Naive thymus-derived CD4-positive, alpha-beta T cell (primary cell): Measurements from ENCODE around the gene GREB1L. TPM values are rescaled to one million over a fixed set of nuclear protein-coding genes. Genes with fewer than 3 reads are reported as not detected.

Experiments
- ATAC-seq: fragments of 150-1000 bp; cut with Tn5 transposase; 2 replicates; pipeline ENCODE4 v1.10.0; 2021; ENCODE audit warnings: mild to moderate bottlenecking, moderate library complexity
- CTCF ChIA-PET: fragments of 350-600 bp; sonication (Branson Sonifier 250); formaldehyde crosslinking; loops from one replicate; lab custom pipeline; 2021; ENCODE audit warnings: antibody characterized with exemption; lab: Charles Lee
- POLR2A ChIA-PET: fragments of 350-600 bp; sonication (Branson Sonifier 250); formaldehyde crosslinking; loops from one replicate; lab custom pipeline; 2021; ENCODE audit warnings: antibody characterized with exemption, inconsistent platforms; lab: Charles Lee
- DNase-seq, 9 donors: peaks; one replicate each; pipeline versions ENCODE4 v3.0.0 to v3.0.0-alpha.2; 2020 to 2022; ENCODE audit warnings: mixed read lengths in 1 of 9
- H3K27ac ChIP-seq: one replicate; pipeline ENCODE4 v1.7.0; 2013; ENCODE audit warnings: mild to moderate bottlenecking, low read depth, low read length, moderate library complexity
- H3K27me3 ChIP-seq, 2 donors: one replicate each; pipeline ENCODE4 v1.7.0; 2013; ENCODE audit warnings: low read length in 2 of 2, mild to moderate bottlenecking in 2 of 2, moderate library complexity in 2 of 2; ENCODE audit not compliant: control insufficient read depth in 2 of 2, insufficient read depth in 2 of 2
- H3K36me3 ChIP-seq, 3 experiments: 1 replicate in 2 of 3; 2 replicates in 1 of 3; pipeline ENCODE4 v1.7.0; 2013; ENCODE audit warnings: low read length in 3 of 3, mild to moderate bottlenecking in 3 of 3, moderate library complexity in 1 of 3; ENCODE audit not compliant: insufficient read depth in 3 of 3, control insufficient read depth in 2 of 3
- H3K4me1 ChIP-seq, 2 donors: one replicate each; pipeline ENCODE4 v1.7.0; 2013; ENCODE audit warnings: low read length in 2 of 2, mild to moderate bottlenecking in 2 of 2, moderate library complexity in 1 of 2; ENCODE audit not compliant: control insufficient read depth in 2 of 2, insufficient read depth in 2 of 2
- H3K4me3 ChIP-seq: 2 replicates; pipeline ENCODE4 v1.7.0; 2013; ENCODE audit warnings: mild to moderate bottlenecking, low read length
- H3K9me3 ChIP-seq, 3 experiments: 1 replicate in 2 of 3; 2 replicates in 1 of 3; pipeline ENCODE4 v1.7.0; 2013; ENCODE audit warnings: low read length in 3 of 3; ENCODE audit not compliant: control insufficient read depth in 2 of 3
- H3K27ac Mint-ChIP-seq, 9 donors: one replicate each; pipeline ENCODE4 v1.8.0; 2020 to 2022; ENCODE audit warnings: mixed read lengths in 9 of 9, mild to moderate bottlenecking in 8 of 9, moderate library complexity in 5 of 9, inconsistent platforms in 2 of 9
- H3K27me3 Mint-ChIP-seq, 5 donors: one replicate each; pipeline ENCODE4 v1.8.0; 2021 to 2022; ENCODE audit warnings: mixed read lengths in 5 of 5, mild to moderate bottlenecking in 1 of 5
- H3K36me3 Mint-ChIP-seq, 5 donors: one replicate each; pipeline ENCODE4 v1.8.0; 2020 to 2022; ENCODE audit warnings: mixed read lengths in 5 of 5, mild to moderate bottlenecking in 3 of 5, inconsistent platforms in 1 of 5
- H3K4me1 Mint-ChIP-seq, 7 donors: one replicate each; pipeline ENCODE4 v1.8.0; 2020 to 2022; ENCODE audit warnings: mixed read lengths in 7 of 7, mild to moderate bottlenecking in 3 of 7, inconsistent platforms in 1 of 7
- H3K4me3 Mint-ChIP-seq, 10 donors: one replicate each; pipeline ENCODE4 v1.8.0; 2020 to 2022; ENCODE audit warnings: mild to moderate bottlenecking in 10 of 10, mixed read lengths in 10 of 10, moderate library complexity in 6 of 10, inconsistent platforms in 2 of 10
- H3K9me3 Mint-ChIP-seq, 11 donors: one replicate each; pipeline ENCODE4 v1.8.0; 2020 to 2022; ENCODE audit warnings: mixed read lengths in 11 of 11, mild to moderate bottlenecking in 4 of 11, inconsistent platforms in 1 of 11, moderate library complexity in 1 of 11
- intact Hi-C, 2 donors: fragments of 100-400 bp; cut with micrococcal nuclease; formaldehyde crosslinking; loops; one replicate each; pipeline ENCODE4 v1.15.1; 2023
- polyA plus RNA-seq, 2 donors: library from polyadenylated mRNA; unstranded; fragments of 300-500 nt; fragmentation: Illumina TruSeq; gene quantifications; one replicate each; pipeline ENCODE4 v1.2.3, GENCODE V29; 2021
- total RNA-seq, 6 experiments: library from RNA in 5 of 6; stranded (reverse) in 5 of 6; gene quantifications; 1 replicate in 5 of 6; 2 replicates in 1 of 6; pipeline ENCODE4 v1.2.3 and lab custom pipeline; 2021 to 2026

GREB1L gene
- total and polyA plus RNA-seq, 7 experiments from 2014 or later: 0.09 to 0.11 TPM; not detected in 5

DNA sequence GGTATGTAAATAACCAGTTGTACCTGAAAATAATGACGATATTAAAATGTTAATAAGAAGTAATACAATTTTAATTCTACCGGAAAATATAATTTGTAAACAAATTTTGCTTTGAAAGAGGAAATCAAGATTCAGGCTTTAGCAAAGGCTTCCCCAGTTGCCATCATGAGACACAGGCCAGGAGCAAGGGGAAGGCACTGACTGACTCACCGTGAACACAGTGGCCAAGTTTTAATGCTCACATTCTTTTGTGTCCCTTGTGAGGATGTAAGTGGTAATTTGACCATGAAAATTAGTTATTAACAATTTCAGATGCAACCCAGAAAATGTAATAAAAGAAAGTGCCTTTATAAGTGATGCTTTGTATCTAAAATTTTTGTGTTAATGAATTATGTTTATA lies 164.1 kb downstream of the GREB1L start:
- peaks cover 4 to 8% (median 5%) of the 10 kb centered on the region in 5 donors for H3K27me3 Mint-ChIP-seq
- no peak overlapping the region for H3K4me3 ChIP-seq
- CTCF ChIA-PET: no interaction called here
- POLR2A ChIA-PET: no interaction called here
- H3K4me3 Mint-ChIP-seq: no peak overlapping the region
- no peak overlapping the region for H3K27ac ChIP-seq
- no peaks in the 10 kb centered on the region for H3K9me3 ChIP-seq
- no peak overlapping the region for H3K27ac Mint-ChIP-seq
- H3K9me3 Mint-ChIP-seq: peaks cover 0 to 2% (median 0%) of the 10 kb centered on the region in 11 donors
- H3K4me1 ChIP-seq: no peaks in the 10 kb centered on the region
- intact Hi-C loops: no loop called here
- no peaks in the 10 kb centered on the region for H3K36me3 ChIP-seq
- H3K36me3 Mint-ChIP-seq: no peaks in the 10 kb centered on the region
- DNase-seq (no peak), ATAC-seq (no peak)
- no peaks in the 10 kb centered on the region for H3K27me3 ChIP-seq
- no peaks in the 10 kb centered on the region for H3K4me1 Mint-ChIP-seq

DNA sequence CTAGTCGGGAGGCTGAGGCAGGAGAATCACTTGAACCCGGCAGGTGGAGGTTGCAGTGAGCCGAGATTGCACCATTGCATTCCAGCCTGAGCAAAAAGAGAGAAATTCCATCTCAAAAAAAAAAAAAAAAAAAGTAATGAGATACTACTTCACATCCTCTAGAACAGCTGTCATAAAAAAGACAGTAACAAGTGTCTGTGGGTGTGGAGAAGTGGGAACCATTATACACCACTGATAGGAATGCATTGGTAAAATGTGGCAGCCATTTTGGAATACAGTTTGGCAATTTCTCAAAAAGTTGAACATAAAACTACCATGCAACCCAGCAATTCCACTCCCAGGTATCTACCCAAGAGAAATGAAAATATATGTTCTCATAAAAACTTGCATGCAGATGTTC lies 166.6 kb downstream of the GREB1L start:
- intact Hi-C loops: no loop called here
- H3K9me3 Mint-ChIP-seq: peaks cover 0 to 2% (median 0%) of the 10 kb centered on the region in 11 donors
- H3K4me1 Mint-ChIP-seq: no peaks in the 10 kb centered on the region
- no peak overlapping the region for H3K4me3 Mint-ChIP-seq
- no peak overlapping the region for H3K27ac Mint-ChIP-seq
- ATAC-seq (no peak), DNase-seq (no peak)
- H3K4me1 ChIP-seq: no peaks in the 10 kb centered on the region
- H3K27me3 ChIP-seq: no peaks in the 10 kb centered on the region
- H3K36me3 Mint-ChIP-seq: no peaks in the 10 kb centered on the region
- no peak overlapping the region for H3K27ac ChIP-seq
- no peaks in the 10 kb centered on the region for H3K36me3 ChIP-seq
- H3K9me3 ChIP-seq: no peaks in the 10 kb centered on the region
- peaks cover 2 to 9% (median 7%) of the 10 kb centered on the region in 5 donors for H3K27me3 Mint-ChIP-seq
- POLR2A ChIA-PET: no interaction called here
- H3K4me3 ChIP-seq: no peak overlapping the region
- CTCF ChIA-PET: no interaction called here

DNA sequence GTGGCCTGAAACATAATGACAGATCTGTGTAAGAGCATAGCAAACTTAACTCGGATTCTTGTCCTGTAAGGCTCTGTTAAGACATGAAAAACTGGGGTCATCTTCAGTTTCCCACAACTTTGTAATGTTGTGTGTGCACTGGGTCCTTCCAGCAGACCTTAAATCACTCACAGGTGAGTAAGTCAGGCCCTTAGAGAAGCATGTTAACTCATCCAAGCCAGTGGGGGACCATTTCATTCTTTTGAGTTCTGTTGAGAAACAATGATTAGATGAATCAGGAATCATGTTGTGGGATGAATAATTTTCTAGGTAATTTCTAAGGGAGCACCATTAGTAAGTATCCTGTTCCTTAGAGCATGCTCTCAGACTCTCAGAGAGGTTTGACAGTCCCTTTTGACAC lies 191.4 kb downstream of the GREB1L start:
- ChIA-PET CTCF (no interaction called here), POLR2A (no interaction called here)
- H3K27ac Mint-ChIP-seq: no peak overlapping the region
- Histone ChIP-seq H3K4me3 (no peak overlapping the region), H3K36me3 (no peaks in the 10 kb centered on the region), H3K9me3 (no peaks in the 10 kb centered on the region), H3K27me3 (no peaks in the 10 kb centered on the region), H3K27ac (no peak overlapping the region), H3K4me1 (no peaks in the 10 kb centered on the region)
- intact Hi-C loops: no loop called here
- peaks cover 0 to 12% (median 2%) of the 10 kb centered on the region in 11 donors for H3K9me3 Mint-ChIP-seq
- H3K4me1 Mint-ChIP-seq: no peaks in the 10 kb centered on the region
- DNase-seq (no peak), ATAC-seq (no peak)
- no peaks in the 10 kb centered on the region for H3K36me3 Mint-ChIP-seq
- H3K27me3 Mint-ChIP-seq: peaks cover 2 to 20% (median 15%) of the 10 kb centered on the region in 5 donors
- H3K4me3 Mint-ChIP-seq: no peak overlapping the region

DNA sequence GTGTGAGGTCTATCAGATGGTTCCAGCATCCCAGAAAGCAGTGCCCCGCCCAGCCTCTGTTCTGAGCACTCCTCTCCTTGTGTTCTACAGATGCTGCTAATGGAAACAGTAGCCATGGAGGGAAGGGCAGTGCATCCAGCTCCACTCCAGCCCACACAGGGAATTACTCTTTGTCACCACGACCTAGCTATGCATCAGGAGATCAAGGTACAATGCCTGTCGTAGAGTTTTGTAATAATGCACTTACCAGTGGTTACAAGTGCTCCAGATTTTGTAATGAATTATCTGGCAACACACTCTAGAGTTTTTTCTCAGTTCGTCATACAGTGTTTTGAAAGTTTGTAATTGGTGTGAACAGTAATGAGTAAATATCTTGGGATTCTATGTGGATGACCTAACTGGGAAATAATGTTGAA lies 197.4 kb downstream of the GREB1L start:
- DNase-seq (no peak), ATAC-seq (no peak)
- no peak overlapping the region for H3K27ac Mint-ChIP-seq
- Histone ChIP-seq H3K4me1 (no peaks in the 10 kb centered on the region), H3K27me3 (no peaks in the 10 kb centered on the region), H3K27ac (no peak overlapping the region), H3K9me3 (no peaks in the 10 kb centered on the region), H3K36me3 (no peaks in the 10 kb centered on the region), H3K4me3 (no peak overlapping the region)
- CTCF ChIA-PET: no interaction called here
- H3K9me3 Mint-ChIP-seq: peaks cover 0 to 2% (median 0%) of the 10 kb centered on the region in 11 donors
- H3K4me3 Mint-ChIP-seq: no peak overlapping the region
- no peaks in the 10 kb centered on the region for H3K4me1 Mint-ChIP-seq
- no peaks in the 10 kb centered on the region for H3K36me3 Mint-ChIP-seq
- H3K27me3 Mint-ChIP-seq: peaks cover 9 to 43% (median 24%) of the 10 kb centered on the region in 5 donors
- intact Hi-C loops: no loop called here
- POLR2A ChIA-PET: no interaction called here

DNA sequence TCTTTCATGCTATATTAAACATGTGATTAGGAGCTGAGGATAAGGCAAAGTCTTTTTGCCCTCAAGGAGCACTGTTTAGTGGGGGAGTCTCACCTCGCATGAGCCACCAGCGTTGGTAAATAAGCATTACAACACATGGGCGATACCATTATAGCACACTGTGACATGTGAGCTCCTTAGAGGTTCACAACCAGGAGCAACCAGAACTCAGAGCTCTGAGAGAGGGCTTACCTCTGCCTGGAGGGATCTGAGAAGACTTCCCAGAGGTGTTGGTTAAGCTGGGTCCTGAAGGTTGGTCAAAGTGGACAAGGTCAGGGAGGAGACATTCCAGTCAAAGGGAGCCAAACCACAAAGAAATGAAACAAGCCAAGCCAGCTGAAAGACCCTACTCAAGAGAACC lies 199.6 kb downstream of the GREB1L start:
- H3K27me3 ChIP-seq: no peaks in the 10 kb centered on the region
- no peaks in the 10 kb centered on the region for H3K36me3 ChIP-seq
- no peaks in the 10 kb centered on the region for H3K9me3 ChIP-seq
- Mint-ChIP-seq H3K4me1 (no peaks in the 10 kb centered on the region), H3K4me3 (no peak overlapping the region), H3K27ac (no peak overlapping the region), H3K27me3 (peaks cover 8 to 30% (median 19%) of the 10 kb centered on the region in 5 donors), H3K9me3 (peaks cover 0 to 2% (median 0%) of the 10 kb centered on the region in 11 donors), H3K36me3 (no peaks in the 10 kb centered on the region)
- CTCF ChIA-PET: no interaction called here
- no peak overlapping the region for H3K4me3 ChIP-seq
- intact Hi-C loops: no loop called here
- no peaks in the 10 kb centered on the region for H3K4me1 ChIP-seq
- POLR2A ChIA-PET: no interaction called here
- no peak overlapping the region for H3K27ac ChIP-seq
- ATAC-seq: no peak
- no peak for DNase-seq

DNA sequence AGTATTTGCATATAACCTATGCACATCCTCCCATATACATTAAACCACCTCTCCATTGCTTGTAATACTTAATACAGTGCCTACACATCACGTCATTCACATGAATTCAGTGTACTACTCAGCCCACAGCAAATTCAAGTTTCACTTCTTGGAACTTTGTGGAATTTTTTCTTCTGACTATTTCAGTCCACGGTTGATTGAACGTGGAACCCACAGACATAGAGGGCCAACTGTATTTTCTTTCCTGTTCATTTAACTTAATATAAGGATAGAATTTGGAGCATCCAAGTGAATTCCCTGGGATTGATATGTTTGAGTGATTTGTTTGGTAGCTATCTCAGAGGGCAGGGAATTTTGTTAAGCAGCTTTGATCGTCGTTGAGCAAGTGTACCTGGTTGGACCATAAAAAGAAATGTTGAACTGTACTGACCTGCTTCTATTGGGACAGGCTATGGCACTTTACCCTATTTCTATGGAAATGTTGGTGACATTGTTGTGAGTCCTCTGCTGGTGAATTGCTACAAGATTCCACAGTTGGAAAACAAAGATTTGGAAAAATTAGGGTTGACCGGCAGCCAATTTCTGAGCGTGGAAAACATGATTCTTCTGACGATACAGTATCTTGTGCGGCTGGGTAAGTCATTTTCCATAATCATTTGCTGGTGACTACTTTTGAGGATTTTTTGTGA lies 201.9 kb downstream of the GREB1L start:
- ChIA-PET POLR2A (no interaction called here), CTCF (no interaction called here)
- Histone ChIP-seq H3K9me3 (no peaks in the 10 kb centered on the region), H3K4me1 (no peaks in the 10 kb centered on the region), H3K27ac (no peak overlapping the region), H3K36me3 (no peaks in the 10 kb centered on the region), H3K4me3 (no peak overlapping the region), H3K27me3 (no peaks in the 10 kb centered on the region)
- Mint-ChIP-seq H3K4me3 (no peak overlapping the region), H3K9me3 (peaks cover 0 to 2% (median 0%) of the 10 kb centered on the region in 11 donors), H3K4me1 (no peaks in the 10 kb centered on the region), H3K27ac (no peak overlapping the region), H3K36me3 (no peaks in the 10 kb centered on the region), H3K27me3 (peaks cover 9 to 25% (median 19%) of the 10 kb centered on the region in 5 donors)
- intact Hi-C loops: loop anchor here in 1 of 2 donors (1.0 kb wide), 1 partner anchor 249 kb away; no protein-coding TSS in a partner anchor
- DNase-seq (no peak), ATAC-seq (no peak)
